ENCODE measurements around the gene PITPNC1.
"Not testable (repeated sequence)": the region's sequence is repeated elsewhere in the genome, so short reads cannot be mapped to it uniquely, and the experiment has no call there.

The PITPNC1 gene

DNA sequence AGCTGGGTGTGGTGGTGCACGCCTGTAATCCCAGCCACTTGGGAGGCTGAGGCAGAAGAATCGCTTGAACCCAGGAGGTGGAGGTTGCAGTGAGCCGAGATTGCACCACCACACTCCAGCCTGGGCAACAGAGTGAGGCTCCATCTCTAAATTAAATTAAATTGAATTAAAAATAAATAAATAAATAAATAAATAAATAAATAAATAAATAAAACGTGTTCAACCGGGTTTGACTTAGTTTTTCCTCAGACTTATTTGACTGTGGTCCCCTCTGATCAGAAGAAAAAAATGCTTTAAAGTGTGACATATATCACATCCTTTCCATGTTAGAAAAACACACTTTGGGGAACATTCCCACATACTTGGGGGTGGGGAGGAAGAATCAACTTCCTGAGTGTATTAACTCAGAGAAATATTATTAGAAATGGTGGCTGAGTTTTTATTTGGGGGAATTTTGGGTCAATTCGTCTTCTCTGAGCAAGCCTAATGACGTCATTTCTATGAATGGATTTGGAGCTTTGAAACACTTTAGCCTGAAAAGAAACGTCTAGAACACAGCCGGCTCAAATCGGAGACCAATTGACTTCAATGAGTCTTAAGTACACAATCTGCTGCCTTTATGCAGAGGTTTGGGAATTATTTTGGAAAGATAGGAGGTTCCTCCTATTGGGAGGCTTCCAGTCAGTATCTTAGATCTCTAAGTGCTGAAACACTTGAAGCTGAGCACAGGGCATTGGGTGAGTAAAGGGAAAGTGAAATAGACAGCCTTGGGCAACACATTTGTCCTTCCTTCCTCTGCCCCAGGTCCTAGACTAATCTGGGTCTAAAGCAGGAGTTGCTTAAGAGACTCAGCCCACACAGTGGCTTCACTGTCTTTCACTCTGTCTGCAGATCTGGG lies 132.6 kb downstream of the PITPNC1 start:
- H3K4me3 ChIP-seq (replicated peaks; ENCODE audit: low read depth, low read length) = no peak overlapping the region
- TF ChIP-seq, protein P1, sequence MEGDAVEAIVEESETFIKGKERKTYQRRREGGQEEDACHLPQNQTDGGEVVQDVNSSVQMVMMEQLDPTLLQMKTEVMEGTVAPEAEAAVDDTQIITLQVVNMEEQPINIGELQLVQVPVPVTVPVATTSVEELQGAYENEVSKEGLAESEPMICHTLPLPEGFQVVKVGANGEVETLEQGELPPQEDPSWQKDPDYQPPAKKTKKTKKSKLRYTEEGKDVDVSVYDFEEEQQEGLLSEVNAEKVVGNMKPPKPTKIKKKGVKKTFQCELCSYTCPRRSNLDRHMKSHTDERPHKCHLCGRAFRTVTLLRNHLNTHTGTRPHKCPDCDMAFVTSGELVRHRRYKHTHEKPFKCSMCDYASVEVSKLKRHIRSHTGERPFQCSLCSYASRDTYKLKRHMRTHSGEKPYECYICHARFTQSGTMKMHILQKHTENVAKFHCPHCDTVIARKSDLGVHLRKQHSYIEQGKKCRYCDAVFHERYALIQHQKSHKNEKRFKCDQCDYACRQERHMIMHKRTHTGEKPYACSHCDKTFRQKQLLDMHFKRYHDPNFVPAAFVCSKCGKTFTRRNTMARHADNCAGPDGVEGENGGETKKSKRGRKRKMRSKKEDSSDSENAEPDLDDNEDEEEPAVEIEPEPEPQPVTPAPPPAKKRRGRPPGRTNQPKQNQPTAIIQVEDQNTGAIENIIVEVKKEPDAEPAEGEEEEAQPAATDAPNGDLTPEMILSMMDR (IDR thresholded peaks at IDR 0.05; ENCODE audit: low read depth, low read length, missing control alignments) = no peak
- no peak for DNase-seq (ENCODE audit: extremely low read depth, low read depth)

DNA sequence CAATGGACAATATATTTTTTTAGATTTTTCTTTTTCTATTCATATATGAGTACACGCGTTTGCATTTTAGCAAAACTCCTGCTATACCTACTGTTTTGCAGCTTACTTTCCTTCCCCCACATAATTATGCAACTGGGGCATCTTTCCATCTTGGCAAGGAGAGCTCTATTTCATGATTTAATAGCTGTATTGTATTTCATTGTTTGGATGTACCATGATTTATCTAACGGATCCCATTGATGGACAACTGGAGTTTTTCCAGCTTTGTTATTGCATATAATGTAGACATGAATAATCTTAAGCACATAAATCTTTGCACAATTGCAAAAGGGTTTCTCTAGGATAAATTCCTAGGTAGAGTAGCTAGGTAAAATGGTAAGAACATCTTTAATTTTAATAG lies 133.9 kb downstream of the PITPNC1 start:
- H3K4me3 ChIP-seq (replicated peaks; ENCODE audit: low read depth, low read length) = no peak overlapping the region
- TF ChIP-seq, protein P1 (IDR thresholded peaks at IDR 0.05; ENCODE audit: low read depth, low read length, missing control alignments) = no peak
- DNase-seq (ENCODE audit: extremely low read depth, low read depth) = no peak

DNA sequence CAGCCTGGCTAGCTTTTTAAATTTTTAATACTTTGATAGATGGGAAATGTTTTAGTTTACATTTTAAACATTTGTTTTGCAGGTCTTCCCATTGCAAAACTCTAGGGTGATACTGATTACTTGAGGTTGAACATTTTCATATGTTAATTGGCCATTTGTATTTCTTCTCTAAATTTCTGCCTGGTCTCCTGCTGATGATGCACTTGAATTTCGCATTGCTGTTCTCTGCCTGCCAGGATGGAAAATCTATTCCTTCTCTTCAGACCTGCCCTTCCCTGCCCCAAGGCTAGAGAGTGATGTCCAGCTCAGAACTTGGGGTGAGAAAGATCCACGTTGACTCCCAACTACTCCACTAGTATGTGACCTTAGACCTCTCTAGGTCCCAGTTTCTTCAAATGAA lies 134.7 kb downstream of the PITPNC1 start:
- TF ChIP-seq, protein P1 (IDR thresholded peaks at IDR 0.05; ENCODE audit: low read depth, low read length, missing control alignments) = no peak

DNA sequence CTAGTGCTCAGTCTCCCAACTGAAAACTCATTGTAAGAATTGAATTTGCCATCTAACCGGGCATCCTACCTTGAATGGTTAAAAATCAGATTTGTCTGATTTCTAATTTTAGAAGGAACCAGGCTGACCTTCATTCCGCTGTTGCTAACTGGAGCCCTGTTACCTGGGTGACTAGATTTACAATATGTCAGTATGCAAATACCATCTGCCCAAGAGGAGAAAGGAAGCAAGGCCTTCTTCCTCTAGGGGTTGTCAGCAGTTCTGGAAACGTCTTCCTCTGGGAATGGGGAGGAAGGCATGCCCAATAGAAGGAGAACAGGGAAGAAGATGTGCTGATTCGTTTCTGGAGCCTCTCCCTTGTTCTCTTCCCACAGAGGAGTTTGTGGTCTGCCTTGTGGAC lies 137.9 kb downstream of the PITPNC1 start:
- H3K4me3 ChIP-seq (replicated peaks; ENCODE audit: low read depth, low read length) = no peak overlapping the region
- no peak for DNase-seq (ENCODE audit: extremely low read depth, low read depth)
- TF ChIP-seq, protein P1 (IDR thresholded peaks at IDR 0.05; ENCODE audit: low read depth, low read length, missing control alignments) = no peak

More for the DNA sequence above, 134.7 kb downstream of the PITPNC1 start:
- no peak overlapping the region for H3K4me3 ChIP-seq (replicated peaks; ENCODE audit: low read depth, low read length)
- DNase-seq (ENCODE audit: extremely low read depth, low read depth) = no peak

DNA sequence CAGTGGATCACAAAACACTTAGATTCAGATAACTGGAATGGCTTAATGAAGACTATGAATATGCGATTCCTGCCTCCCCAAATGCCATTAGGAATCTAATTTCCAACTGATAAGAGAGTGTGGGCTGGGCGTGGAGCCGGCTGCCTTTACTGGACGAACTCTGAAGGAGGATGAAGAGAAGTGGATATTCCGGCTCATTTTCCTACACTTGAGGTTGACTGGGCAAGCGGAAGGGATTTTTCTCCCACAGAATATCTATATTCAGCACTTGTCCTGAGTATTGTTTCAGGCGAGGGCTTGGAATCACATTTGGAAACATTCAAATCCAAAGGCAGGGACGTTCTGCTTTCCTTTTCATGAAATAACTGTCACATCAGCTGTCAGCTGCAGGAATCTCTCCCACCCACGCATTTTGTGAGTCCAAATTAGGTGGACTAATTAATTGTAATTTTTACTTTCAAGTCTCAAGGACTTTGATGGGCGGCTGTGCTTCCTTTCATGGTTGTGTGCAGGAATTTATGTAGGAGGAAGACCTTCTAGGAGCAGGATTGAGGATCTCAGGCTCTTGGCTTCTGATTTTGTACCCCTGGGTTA lies 138.5 kb downstream of the PITPNC1 start:
- TF ChIP-seq, protein P1 (IDR thresholded peaks at IDR 0.05; ENCODE audit: low read depth, low read length, missing control alignments) = no peak
- no peak overlapping the region for H3K4me3 ChIP-seq (replicated peaks; ENCODE audit: low read depth, low read length)
- no peak for DNase-seq (ENCODE audit: extremely low read depth, low read depth)

DNA sequence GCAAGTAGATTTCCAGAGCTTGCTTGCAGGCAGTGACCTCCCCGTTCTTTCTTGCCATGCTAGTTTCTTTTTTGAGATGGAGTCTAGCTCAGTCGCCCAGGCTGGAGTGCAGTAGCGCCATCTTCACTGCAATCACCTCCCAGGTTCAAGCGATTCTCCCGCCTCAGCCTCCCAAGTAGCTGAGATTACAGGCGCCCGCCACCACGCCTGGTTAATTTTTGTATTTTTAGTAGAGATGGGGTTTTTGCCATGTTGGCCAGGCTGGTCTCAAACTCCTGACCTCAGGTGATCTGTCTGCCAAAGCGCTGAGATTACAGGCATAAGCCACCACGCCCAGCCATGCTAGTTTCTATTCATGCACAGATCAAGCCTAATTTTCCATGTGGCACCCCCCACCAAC lies 139.5 kb downstream of the PITPNC1 start:
- DNase-seq (ENCODE audit: extremely low read depth, low read depth); H3K4me3 ChIP-seq (replicated peaks; ENCODE audit: low read depth, low read length): not testable (repeated sequence)

DNA sequence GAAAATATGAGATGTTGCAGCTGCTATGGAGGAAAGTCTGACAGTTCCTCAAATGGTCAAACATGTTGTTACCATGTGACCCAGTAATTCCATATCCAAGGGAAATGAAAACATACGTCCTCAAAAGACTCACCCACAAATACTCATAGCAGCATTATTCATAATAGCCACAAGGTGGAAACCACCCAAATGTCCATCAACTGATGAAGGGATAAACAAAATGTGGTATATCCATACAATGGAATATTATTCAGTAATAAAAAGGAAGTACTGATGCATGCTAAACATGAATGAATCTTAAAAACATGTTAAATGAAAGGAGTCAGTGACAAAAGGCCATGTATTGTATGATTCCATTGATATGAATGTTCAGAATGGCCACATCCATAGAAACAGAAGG lies 140.2 kb downstream of the PITPNC1 start:
- TF ChIP-seq, protein P1 (IDR thresholded peaks at IDR 0.05; ENCODE audit: low read depth, low read length, missing control alignments) = no peak
- DNase-seq (ENCODE audit: extremely low read depth, low read depth) = no peak
- no peak overlapping the region for H3K4me3 ChIP-seq (replicated peaks; ENCODE audit: low read depth, low read length)
